ENCODE results near the gene EFNB3.

EFNB3 gene

DNA sequence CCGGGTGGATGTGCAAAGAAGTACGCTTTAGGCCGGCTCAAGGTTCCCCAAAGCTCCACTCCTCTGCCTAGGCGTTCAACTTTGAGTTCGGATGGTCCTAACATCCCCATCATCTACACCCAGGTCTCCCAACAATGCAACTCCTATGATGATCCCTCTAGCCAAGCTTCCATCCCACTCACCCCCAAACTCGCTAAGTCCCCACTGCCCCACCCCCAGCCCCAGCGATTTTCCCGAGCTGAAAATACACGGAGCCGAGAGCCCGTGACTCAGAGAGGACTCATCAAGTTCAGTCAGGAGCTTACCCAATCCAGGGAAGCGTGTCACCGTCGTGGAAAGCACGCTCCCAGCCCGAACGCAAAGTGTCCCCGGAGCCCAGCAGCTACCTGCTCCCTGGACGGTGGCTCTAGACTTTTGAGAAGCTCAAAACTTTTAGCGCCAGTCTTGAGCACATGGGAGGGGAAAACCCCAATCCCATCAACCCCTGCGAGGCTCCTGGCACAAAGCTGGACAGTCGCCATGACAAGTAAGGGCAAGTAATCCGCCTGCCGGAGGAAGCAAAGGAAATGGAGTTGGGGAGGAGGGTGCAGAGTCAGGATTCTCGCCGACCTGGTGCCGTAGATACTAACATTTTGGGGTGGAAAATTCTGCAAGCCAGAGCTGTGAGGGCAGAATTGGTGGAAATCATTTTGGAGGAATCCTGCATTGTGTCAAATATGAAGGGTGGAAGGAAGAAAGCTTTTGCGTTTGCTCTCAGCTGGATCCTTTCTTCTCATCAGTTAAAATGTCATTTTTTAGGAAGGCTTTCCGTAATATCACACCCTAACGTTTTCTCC, 17.7 kb upstream of the EFNB3 start, which contains the start of gene TP53:
TP53 (minus strand) TSS at position 419 of the 836 bp plus-strand sequence. CDS start 10,896 bp downstream, outside the sequence.
- Mint-ChIP-seq H3K27me3 (no peaks in the 10 kb centered on the region), H3K4me1 (ENCODE audit: low read depth) (peaks cover 41% of the 10 kb centered on the region), H3K36me3 (ENCODE audit: low read depth) (peaks cover 82% of the 10 kb centered on the region)

DNA sequence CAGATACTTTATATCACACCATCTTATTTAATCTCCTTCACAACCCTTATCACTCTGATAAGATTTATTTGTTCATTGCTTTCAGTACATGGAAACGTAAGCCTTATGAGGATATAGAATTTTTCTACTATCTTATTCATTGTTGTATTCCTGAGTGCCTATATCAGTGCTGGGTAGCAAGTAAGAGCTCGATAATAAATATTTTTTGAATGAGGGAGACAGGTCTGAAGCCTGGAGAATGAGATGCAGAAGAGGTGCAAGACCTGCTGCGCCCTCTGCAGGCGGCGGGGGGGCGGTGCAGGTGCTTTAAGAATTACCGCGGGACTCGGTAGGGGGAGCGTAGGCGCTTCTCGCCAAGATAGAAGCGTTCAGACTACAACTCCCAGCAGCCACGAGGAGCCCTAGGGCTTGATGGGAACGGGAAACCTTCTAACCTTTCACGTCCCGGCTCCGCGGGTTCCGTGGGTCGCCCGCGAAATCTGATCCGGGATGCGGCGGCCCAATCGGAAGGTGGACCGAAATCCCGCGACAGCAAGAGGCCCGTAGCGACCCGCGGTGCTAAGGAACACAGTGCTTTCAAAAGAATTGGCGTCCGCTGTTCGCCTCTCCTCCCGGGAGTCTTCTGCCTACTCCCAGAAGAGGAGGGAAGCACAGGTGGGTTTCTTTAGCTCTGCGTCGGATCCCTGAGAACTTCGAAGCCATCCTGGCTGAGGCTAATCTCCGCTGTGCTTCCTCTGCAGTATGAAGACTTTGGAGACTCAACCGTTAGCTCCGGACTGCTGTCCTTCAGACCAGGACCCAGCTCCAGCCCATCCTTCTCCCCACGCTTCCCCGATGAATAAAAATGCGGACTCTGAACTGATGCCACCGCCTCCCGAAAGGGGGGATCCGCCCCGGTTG, 16.8 kb upstream of the EFNB3 start, which contains the start of gene WRAP53:
WRAP53 (plus strand) TSS at position 570 of the 900 bp plus-strand sequence; CDS start at position 742, 172 bp downstream.
- Mint-ChIP-seq H3K36me3 (ENCODE audit: low read depth) (peaks cover 85% of the 10 kb centered on the region), H3K4me1 (ENCODE audit: low read depth) (peaks cover 39% of the 10 kb centered on the region), H3K9me3 (no peaks in the 10 kb centered on the region), H3K4me3 (peak within 1 kb of the TSS; percentile 90), H3K27me3 (no peaks in the 10 kb centered on the region), H3K27ac (peak within 1 kb of the TSS; percentile 98)
- peak; percentile 97 for DNase-seq

More for the DNA sequence above, 17.7 kb upstream of the EFNB3 start, which contains the start of gene TP53:
- peak within 1 kb of the TSS; percentile 90 for H3K4me3 Mint-ChIP-seq
- H3K27ac Mint-ChIP-seq, result peak within 1 kb of the TSS; percentile 98
- no peaks in the 10 kb centered on the region for H3K9me3 Mint-ChIP-seq
- peak; percentile 91 for DNase-seq

- peaks cover 85% of the 10 kb centered on the region for H3K36me3 Mint-ChIP-seq (ENCODE audit: low read depth)
Measured at GRCh38 chr17:7688808-7689316, 16.1 kb upstream of the EFNB3 start.

GRCh38 chr17:7695586-7695985, 9.4 kb upstream of the EFNB3 start:
- H3K4me3 Mint-ChIP-seq, result no peak overlapping the region
- H3K27me3 Mint-ChIP-seq, result no peaks in the 10 kb centered on the region
- peaks cover 71% of the 10 kb centered on the region for H3K36me3 Mint-ChIP-seq (ENCODE audit: low read depth)
- H3K27ac Mint-ChIP-seq, result no peak overlapping the region
- peaks cover 3% of the 10 kb centered on the region for H3K4me1 Mint-ChIP-seq (ENCODE audit: low read depth)
- no peaks in the 10 kb centered on the region for H3K9me3 Mint-ChIP-seq
- no peak for DNase-seq

More at GRCh38 chr17:7688808-7689316, 16.1 kb upstream of the EFNB3 start:
- DNase-seq, result no peak
- H3K4me1 Mint-ChIP-seq (ENCODE audit: low read depth), result peaks cover 36% of the 10 kb centered on the region
- no peaks in the 10 kb centered on the region for H3K9me3 Mint-ChIP-seq
- peak overlapping the region; percentile 90 for H3K4me3 Mint-ChIP-seq
- H3K27ac Mint-ChIP-seq, result peak overlapping the region; percentile 98
- no peaks in the 10 kb centered on the region for H3K27me3 Mint-ChIP-seq

GRCh38 chr17:7697828-7698588, 7.0 kb upstream of the EFNB3 start:
- peaks cover 3% of the 10 kb centered on the region for H3K27me3 Mint-ChIP-seq
- no peak overlapping the region for H3K27ac Mint-ChIP-seq
- no peak overlapping the region for H3K4me3 Mint-ChIP-seq
- H3K36me3 Mint-ChIP-seq (ENCODE audit: low read depth), result peaks cover 73% of the 10 kb centered on the region
- peaks cover 1% of the 10 kb centered on the region for H3K4me1 Mint-ChIP-seq (ENCODE audit: low read depth)
- no peaks in the 10 kb centered on the region for H3K9me3 Mint-ChIP-seq
- DNase-seq, result no peak

DNA sequence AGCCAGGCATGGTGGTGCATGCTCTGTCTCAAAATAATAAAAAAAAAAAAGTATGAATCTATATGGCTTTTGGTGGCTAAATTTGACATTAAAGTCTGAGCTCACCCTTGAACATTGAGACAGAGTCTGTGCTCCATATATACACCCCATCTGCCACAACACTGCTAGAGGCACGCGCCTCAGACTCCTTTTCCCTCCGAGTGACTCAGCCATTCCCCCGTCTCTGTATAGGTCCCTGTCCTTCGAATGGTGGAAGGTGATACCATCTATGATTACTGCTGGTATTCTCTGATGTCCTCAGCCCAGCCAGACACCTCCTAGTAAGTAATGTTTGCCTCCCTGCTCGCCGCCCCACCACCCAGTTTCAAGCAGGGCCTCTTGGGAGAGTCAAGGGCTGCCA, 4.5 kb upstream of the EFNB3 start:
- Mint-ChIP-seq H3K36me3 (ENCODE audit: low read depth) (peaks cover 63% of the 10 kb centered on the region), H3K4me1 (ENCODE audit: low read depth) (peaks cover 14% of the 10 kb centered on the region), H3K27me3 (peaks cover 19% of the 10 kb centered on the region), H3K4me3 (no peak overlapping the region), H3K9me3 (no peaks in the 10 kb centered on the region), H3K27ac (no peak overlapping the region)
- DNase-seq, result no peak

- peaks cover 22% of the 10 kb centered on the region for H3K4me1 Mint-ChIP-seq (ENCODE audit: low read depth)
- H3K36me3 Mint-ChIP-seq (ENCODE audit: low read depth), result peaks cover 53% of the 10 kb centered on the region
- DNase-seq, result no peak
- H3K27ac Mint-ChIP-seq, result no peak overlapping the region
- peaks cover 31% of the 10 kb centered on the region for H3K27me3 Mint-ChIP-seq
- H3K4me3 Mint-ChIP-seq, result no peak overlapping the region
- H3K9me3 Mint-ChIP-seq, result no peaks in the 10 kb centered on the region
Measured at GRCh38 chr17:7701681-7702080, 3.3 kb upstream of the EFNB3 start.

- Mint-ChIP-seq H3K4me3 (no peak overlapping the region), H3K36me3 (ENCODE audit: low read depth) (peaks cover 47% of the 10 kb centered on the region), H3K9me3 (no peaks in the 10 kb centered on the region), H3K27me3 (peaks cover 42% of the 10 kb centered on the region), H3K27ac (no peak overlapping the region), H3K4me1 (ENCODE audit: low read depth) (peaks cover 22% of the 10 kb centered on the region)
- no peak for DNase-seq
Measured at GRCh38 chr17:7702776-7703175, 2.2 kb upstream of the EFNB3 start.

DNA sequence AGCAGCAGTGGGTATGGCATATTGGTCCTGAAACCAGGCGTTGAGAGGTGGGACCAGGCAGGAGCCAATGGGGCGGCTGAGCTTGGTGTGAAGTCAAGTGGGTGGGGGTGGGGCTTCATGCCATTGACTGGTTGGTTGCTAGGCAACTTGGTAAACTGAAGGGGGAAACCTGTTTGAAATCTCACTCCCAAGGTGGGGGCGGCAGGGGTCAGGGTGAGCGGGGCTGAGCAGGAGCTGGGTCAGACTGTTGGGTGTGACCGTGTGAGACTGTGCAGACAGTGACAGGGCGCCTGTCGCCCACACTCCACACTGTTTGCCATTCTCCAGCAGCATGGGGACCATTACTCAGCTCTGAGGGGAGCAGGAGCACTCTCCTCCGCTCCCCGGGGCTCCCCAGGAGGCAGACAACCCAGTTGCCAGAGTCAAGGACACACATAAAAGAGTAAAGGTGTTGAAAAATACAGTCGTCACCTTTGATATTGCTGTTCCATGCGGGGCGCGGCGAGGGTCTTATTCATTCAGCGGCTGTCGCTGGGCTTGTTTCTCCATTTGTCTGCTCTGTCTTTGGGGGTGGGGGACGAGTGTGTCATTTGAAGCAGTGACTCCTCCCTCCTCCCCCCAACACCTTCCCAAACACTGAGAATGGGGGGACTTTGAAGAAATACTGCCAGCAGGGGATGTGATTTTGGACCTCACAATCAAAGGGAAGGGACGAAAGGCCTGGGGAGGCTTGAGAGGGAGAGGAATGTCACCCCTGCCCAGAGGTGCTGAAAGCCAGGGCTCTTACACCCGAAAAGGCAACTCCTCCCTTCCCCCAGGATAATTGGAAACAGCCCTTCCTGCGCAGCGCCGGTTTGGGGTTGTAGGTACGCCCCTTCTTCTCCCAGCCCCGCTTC, 1.2 kb upstream of the EFNB3 start:
- DNase-seq, result no peak
- peaks cover 22% of the 10 kb centered on the region for H3K4me1 Mint-ChIP-seq (ENCODE audit: low read depth)
- H3K9me3 Mint-ChIP-seq, result no peaks in the 10 kb centered on the region
- H3K36me3 Mint-ChIP-seq (ENCODE audit: low read depth), result peaks cover 40% of the 10 kb centered on the region
- no peak overlapping the region for H3K27ac Mint-ChIP-seq
- peaks cover 51% of the 10 kb centered on the region for H3K27me3 Mint-ChIP-seq
- H3K4me3 Mint-ChIP-seq, result peak overlapping the region; percentile 62

DNA sequence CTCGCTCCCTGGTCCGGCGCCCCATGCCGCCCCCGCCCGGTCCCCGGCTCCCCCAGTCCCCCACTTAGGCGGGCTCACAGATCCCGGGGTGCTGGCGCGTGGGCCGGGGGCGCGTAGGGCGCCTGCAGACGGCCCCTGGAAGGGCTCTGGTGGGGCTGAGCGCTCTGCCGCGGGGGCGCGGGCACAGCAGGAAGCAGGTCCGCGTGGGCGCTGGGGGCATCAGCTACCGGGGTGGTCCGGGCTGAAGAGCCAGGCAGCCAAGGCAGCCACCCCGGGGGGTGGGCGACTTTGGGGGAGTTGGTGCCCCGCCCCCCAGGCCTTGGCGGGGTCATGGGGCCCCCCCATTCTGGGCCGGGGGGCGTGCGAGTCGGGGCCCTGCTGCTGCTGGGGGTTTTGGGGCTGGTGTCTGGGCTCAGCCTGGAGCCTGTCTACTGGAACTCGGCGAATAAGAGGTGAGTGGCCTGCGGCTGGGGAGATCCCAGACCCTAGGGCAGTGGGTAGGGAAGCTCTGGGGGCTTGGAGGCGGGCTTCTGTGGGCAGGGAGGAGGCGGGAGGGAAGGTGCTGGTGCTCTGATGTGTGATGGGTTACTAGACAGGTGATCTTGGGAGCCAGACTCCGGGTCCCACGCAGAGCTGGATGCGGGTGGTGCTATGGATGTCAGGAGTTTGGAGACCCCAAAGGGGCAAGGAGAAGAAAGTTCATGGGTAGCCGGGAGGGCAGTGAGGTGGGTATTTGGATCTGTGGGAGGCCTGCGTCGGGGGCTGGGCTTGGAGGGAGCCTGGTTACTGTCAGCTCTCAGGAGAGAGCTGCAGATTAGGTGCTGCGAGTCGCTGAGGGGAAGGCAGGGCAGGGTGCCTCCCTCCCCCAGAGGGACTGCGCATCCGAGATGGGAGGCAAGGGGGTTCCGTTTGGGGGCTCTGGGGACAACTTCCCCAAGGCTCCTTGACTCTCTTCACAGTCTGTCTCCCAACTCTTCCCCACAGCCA, 560 bp downstream of the EFNB3 start:
- Mint-ChIP-seq H3K27ac (no peak overlapping the region), H3K36me3 (ENCODE audit: low read depth) (peaks cover 31% of the 10 kb centered on the region), H3K4me1 (ENCODE audit: low read depth) (peaks cover 27% of the 10 kb centered on the region), H3K9me3 (no peaks in the 10 kb centered on the region), H3K4me3 (peak overlapping the region; percentile 13), H3K27me3 (peaks cover 61% of the 10 kb centered on the region)
- no peak for DNase-seq

DNA sequence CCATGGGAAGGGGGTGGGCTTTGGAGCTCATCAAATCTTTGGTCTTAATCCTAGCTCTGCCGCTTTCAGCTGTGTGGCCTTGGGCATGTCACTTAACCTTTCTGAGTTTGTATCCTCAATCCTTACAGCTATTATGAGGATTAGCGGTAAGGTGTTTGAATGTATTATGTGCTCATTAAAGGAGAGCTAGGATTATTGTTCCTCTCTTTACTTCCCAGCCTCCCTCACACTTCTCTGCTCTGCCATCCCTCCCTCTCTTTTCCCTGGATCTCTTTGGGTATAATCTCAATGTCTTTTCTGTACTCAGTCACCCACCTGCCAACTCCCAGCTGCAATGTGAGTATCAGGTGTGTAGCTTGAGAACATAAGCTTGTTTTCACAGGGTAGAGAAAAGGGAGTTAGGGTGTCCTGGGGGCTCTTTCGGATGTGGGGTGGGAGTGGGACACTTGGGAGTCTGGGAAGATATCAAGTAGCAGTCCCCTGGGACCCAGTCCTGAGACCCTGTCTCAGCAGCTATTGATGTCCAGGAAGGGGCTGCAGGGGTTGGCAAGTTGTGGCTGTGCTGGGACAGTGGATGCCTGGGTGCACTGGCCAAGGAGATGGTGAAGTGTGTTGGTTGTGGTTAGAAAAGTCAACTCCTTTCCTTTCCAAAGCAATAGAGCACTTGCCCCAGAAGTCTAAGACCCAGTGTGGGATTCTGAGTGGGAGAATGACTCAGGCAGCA, 1.8 kb downstream of the EFNB3 start:
- Mint-ChIP-seq H3K4me1 (ENCODE audit: low read depth) (peaks cover 27% of the 10 kb centered on the region), H3K4me3 (no peak overlapping the region), H3K27ac (no peak overlapping the region), H3K27me3 (peaks cover 71% of the 10 kb centered on the region), H3K36me3 (ENCODE audit: low read depth) (peaks cover 19% of the 10 kb centered on the region), H3K9me3 (no peaks in the 10 kb centered on the region)
- no peak for DNase-seq

- Mint-ChIP-seq H3K36me3 (ENCODE audit: low read depth) (peaks cover 13% of the 10 kb centered on the region), H3K4me1 (ENCODE audit: low read depth) (peaks cover 27% of the 10 kb centered on the region), H3K27me3 (peaks cover 72% of the 10 kb centered on the region), H3K9me3 (no peaks in the 10 kb centered on the region), H3K4me3 (no peak overlapping the region), H3K27ac (no peak overlapping the region)
- no peak for DNase-seq
Measured at GRCh38 chr17:7707446-7707845, 2.4 kb downstream of the EFNB3 start.
